Measurements from ENCODE around the gene TULP4.
"Not testable (repeated sequence)": the region's sequence is repeated elsewhere in the genome, so short reads cannot be mapped to it uniquely, and the experiment has no call there.

TULP4 gene

GRCh38 chr6:158517038-158517437 lies 204.8 kb downstream of the TULP4 start:
- H3K27ac ChIP-seq = no peak overlapping the region
- no peak for TF ChIP-seq CTCF (conservative IDR thresholded peaks at IDR 0.05)

GRCh38 chr6:158517581-158517980 lies 205.3 kb downstream of the TULP4 start:
- H3K27ac ChIP-seq = peak overlapping the region; percentile 68
- no peak for TF ChIP-seq CTCF (conservative IDR thresholded peaks at IDR 0.05)

- TF ChIP-seq CTCF (conservative IDR thresholded peaks at IDR 0.05) = peak; percentile 82
- H3K27ac ChIP-seq = peak overlapping the region; percentile 68
Measured at GRCh38 chr6:158518191-158519127, 206.2 kb downstream of the TULP4 start.

GRCh38 chr6:158519300-158519699 lies 207.0 kb downstream of the TULP4 start:
- no peak for TF ChIP-seq CTCF (conservative IDR thresholded peaks at IDR 0.05)
- H3K27ac ChIP-seq = peak overlapping the region; percentile 68

GRCh38 chr6:158519761-158520160 lies 207.5 kb downstream of the TULP4 start:
- H3K27ac ChIP-seq = no peak overlapping the region
- no peak for TF ChIP-seq CTCF (conservative IDR thresholded peaks at IDR 0.05)

GRCh38 chr6:158520975-158521374 lies 208.7 kb downstream of the TULP4 start:
- not testable (repeated sequence) for H3K27ac ChIP-seq

GRCh38 chr6:158521759-158522158 lies 209.5 kb downstream of the TULP4 start:
- H3K27ac ChIP-seq = no peak overlapping the region
- TF ChIP-seq CTCF (conservative IDR thresholded peaks at IDR 0.05) = no peak

GRCh38 chr6:158522616-158523015 lies 210.4 kb downstream of the TULP4 start:
- H3K27ac ChIP-seq = no peak overlapping the region
- no peak for TF ChIP-seq CTCF (conservative IDR thresholded peaks at IDR 0.05)
